B cell (primary cell): Measurements from ENCODE around the gene DVL2.

Experiments used
- CTCF ChIP-seq: fragments of 200-600 bp; IDR thresholded peaks from one replicate; pipeline ENCODE4 v1.8.0; 2022; ENCODE audit warnings: antibody characterized with exemption, mild to moderate bottlenecking
- EZH2 ChIP-seq: IDR thresholded peaks from 2 replicates; pipeline ENCODE4 v1.6.1; 2012; ENCODE audit warnings: borderline replicate concordance, low read depth, mild to moderate bottlenecking, moderate library complexity, low read length; ENCODE audit not compliant: insufficient read depth, poor library complexity, severe bottlenecking

DNA sequence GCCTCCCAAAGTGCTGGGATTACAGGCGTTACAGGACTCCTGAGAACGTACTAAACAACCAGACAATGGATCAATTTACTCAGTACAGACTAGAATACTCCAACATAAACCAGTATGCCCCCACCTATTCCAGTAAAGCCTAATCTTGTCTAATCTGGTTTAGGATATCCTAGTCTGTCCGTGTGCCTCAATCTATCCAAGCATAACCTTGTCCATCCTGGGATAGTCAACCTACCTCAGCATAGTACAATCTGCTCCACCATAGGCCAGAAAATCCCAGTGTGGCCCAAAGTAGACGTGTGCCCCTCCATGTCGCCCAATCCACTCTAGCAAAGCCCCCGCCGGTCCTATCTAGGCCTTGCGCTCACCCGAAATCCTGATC is 625 bp downstream of the DVL2 start:
- TF ChIP-seq CTCF (no peak), EZH2 (no peak)
